Measurements from ENCODE around the gene MYOG. TPM values are rescaled to one million over a fixed set of nuclear protein-coding genes. Genes with fewer than 3 reads are reported as not detected.

The MYOG gene
- total and polyA plus RNA-seq, 8 donors, result 0.13 TPM; not detected in 7

DNA sequence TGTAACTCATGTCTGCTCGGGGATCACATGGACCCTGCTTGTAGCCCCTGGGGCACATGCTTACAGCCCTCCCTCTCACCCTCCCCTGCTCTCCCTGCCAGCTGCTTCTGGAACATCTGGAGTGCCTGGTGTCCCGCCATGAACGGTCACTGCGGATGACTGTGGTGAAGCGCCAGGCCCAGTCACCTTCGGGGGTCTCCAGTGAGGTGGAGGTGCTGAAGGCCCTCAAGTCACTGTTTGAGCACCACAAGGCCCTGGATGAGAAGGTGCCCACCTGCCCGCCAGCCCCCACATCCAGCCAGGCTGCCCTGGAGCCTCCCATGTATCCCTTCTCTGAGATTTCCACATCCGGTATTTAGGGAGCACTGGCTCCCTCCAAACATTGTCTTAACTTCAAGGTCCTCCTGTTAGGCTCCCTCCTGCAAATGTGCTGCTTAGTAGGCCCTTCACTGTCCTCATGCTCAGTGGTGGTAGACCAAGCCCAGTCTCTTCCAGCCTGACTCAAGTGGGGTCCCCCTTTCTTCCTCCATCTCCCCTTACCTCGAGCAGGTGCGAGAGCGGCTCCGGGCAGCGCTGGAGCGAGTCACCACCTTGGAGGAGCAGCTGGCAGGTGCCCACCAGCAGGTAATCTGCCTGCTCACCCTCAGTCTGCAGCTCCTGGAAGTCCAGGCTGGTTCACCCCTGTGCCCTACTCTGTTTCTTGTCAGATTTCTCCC lies 41.8 kb downstream of the MYOG start:
- intact Hi-C loops (cut with DNase I), result no loop called here
- H3K36me3 ChIP-seq, result no peaks in the 10 kb centered on the region
- ATAC-seq (no peak), DNase-seq (no peak)
- H3K27ac ChIP-seq, result no peak overlapping the region
- H3K4me3 ChIP-seq, result no peak overlapping the region
- H3K9me3 ChIP-seq, result no peaks in the 10 kb centered on the region
- TF ChIP-seq, protein P1, sequence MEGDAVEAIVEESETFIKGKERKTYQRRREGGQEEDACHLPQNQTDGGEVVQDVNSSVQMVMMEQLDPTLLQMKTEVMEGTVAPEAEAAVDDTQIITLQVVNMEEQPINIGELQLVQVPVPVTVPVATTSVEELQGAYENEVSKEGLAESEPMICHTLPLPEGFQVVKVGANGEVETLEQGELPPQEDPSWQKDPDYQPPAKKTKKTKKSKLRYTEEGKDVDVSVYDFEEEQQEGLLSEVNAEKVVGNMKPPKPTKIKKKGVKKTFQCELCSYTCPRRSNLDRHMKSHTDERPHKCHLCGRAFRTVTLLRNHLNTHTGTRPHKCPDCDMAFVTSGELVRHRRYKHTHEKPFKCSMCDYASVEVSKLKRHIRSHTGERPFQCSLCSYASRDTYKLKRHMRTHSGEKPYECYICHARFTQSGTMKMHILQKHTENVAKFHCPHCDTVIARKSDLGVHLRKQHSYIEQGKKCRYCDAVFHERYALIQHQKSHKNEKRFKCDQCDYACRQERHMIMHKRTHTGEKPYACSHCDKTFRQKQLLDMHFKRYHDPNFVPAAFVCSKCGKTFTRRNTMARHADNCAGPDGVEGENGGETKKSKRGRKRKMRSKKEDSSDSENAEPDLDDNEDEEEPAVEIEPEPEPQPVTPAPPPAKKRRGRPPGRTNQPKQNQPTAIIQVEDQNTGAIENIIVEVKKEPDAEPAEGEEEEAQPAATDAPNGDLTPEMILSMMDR (IDR thresholded peaks at IDR 0.05), result no peak
- peaks cover 0 to 16% of the 10 kb centered on the region in 2 donors for H3K27me3 ChIP-seq
- peaks cover 5 to 10% of the 10 kb centered on the region in 2 donors for H3K4me1 ChIP-seq

DNA sequence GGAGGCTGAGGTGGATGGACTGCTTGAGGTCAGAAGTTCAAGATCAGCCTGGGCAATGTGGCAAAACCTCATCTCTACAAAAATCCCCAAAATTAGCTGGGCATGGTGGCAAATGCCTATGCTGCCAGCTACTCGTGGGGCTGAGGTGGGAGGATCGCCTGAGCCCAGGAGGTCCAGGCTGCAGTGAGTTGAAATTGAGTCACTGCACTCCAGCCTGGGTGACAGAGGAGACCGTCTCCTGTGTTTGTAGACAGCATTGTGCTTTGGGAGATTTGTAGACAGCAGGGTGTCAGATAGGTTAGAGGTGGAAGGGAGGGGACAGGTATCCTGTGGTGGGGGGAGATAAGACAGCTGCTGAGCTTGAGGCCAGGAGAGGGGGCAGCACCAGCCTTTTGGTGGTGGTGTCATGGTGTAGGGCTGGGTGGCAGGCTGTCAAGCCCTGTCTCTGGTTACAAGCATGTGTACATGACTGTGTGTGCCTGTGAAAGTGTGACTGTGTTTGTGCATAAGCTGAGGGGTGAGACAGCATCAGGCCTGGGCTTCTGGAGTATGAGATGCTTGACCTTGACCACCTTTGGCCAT lies 44.4 kb downstream of the MYOG start:
- ATAC-seq, result no peak
- no peak for DNase-seq
- Histone ChIP-seq H3K36me3 (no peaks in the 10 kb centered on the region), H3K9me3 (no peaks in the 10 kb centered on the region), H3K27ac (no peak overlapping the region), H3K27me3 (peaks cover 0 to 20% of the 10 kb centered on the region in 2 donors), H3K4me3 (no peak overlapping the region), H3K4me1 (peaks cover 0 to 5% of the 10 kb centered on the region in 2 donors)
- TF ChIP-seq, protein P1 (IDR thresholded peaks at IDR 0.05), result no peak
- intact Hi-C loops (cut with DNase I), result no loop called here

DNA sequence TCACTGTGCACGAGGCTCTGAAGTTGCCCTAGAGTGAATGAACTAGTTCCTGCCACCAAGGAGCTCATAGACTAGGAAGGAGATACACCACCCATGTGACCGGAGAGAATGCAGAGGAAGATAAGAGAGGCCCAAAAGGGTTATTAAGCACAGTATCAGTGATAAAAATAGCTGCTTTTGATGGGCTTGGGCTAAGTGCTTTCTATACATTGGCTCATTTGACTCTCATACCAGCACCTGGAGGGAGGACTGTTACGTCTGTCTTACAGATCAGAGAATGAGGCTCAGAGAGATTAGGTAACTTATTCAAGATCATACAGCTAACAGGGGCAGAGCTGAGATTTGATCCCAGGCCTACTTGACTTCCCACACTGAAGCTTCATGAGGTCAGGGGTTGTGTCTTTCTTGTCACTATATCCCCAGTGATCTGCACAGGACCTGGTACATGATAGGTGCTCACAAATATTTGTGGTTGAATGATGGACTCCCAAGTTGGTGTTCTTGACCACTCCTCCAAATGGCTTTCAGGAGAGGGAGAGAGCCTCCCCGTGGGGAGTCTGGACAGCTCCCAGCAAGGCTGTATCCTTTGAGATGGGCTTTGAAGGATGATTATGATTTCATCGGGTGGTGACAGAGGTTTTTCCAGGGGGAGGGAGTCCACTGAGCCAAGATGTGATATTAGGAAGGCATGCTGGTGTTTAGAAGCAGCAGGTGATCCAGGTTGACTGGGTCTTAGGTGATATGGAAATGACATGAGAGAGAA lies 45.1 kb downstream of the MYOG start:
- ATAC-seq (no peak), DNase-seq (no peak)
- H3K27ac ChIP-seq, result no peak overlapping the region
- H3K4me3 ChIP-seq, result no peak overlapping the region
- intact Hi-C loops (cut with DNase I), result no loop called here
- peaks cover 0 to 5% of the 10 kb centered on the region in 2 donors for H3K4me1 ChIP-seq
- H3K27me3 ChIP-seq, result peaks cover 0 to 20% of the 10 kb centered on the region in 2 donors
- no peaks in the 10 kb centered on the region for H3K9me3 ChIP-seq
- TF ChIP-seq, protein P1 (IDR thresholded peaks at IDR 0.05), result no peak
- no peaks in the 10 kb centered on the region for H3K36me3 ChIP-seq

DNA sequence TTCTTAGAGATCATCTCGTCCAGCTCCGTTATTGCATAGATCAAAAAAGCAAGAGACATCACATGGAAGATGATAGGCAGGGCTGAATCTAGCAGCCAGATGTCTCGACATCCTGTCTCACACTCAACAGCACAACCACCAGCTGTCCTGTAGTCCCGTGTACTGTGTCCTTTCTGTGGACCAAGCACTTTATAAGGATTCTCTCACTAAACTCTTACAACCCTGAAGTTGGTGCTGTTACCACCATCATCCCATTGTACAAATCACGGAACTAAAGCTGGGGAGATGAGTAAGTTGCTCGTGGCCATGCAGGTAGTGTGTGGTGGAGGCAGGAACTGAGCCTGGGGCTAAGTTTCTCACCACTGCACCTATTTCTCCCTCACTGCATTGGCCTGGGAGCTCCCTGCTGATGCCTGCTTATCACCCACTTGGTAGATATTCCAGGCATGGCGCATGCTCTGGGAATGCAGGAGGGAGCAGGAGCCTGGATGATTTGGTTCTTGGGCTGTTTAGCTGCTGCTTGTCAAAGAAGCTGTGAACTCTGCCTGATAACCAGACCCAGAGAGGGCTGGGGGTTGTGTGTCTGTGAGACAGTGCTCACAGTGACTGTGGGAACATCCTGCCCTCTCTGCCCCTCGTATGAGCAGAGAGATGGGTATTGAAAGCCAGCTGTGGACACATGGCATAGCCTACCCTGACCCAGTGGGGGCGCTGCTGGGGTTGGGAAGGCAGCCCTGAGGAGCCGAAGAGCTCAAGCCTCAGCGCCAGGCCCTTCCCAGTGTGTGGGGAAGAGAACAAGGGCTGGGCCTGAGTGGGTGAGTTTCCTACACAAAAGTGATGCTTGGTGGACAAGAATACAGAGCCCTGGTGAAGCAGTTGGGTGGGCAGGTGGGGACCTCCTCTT lies 46.0 kb downstream of the MYOG start:
- Histone ChIP-seq H3K4me1 (peaks cover 0 to 5% of the 10 kb centered on the region in 2 donors), H3K4me3 (no peak overlapping the region), H3K27me3 (peaks cover 0 to 20% of the 10 kb centered on the region in 2 donors), H3K36me3 (no peaks in the 10 kb centered on the region), H3K9me3 (no peaks in the 10 kb centered on the region), H3K27ac (no peak overlapping the region)
- intact Hi-C loops (cut with DNase I), result loop anchor here in 1 of 2 donors (5.0 kb wide), 1 partner anchor 177 kb away; no protein-coding TSS in a partner anchor
- DNase-seq (no peak), ATAC-seq (no peak)
- TF ChIP-seq, protein P1 (IDR thresholded peaks at IDR 0.05), result no peak

Measured in left lung (tissue), 10 donors.